Testis (tissue), 2 donors: ENCODE results near the gene COL3A1.

Experiments used
- POLR2A ChIP-seq: fragments of 450-650 bp; IDR thresholded peaks from one replicate; pipeline ENCODE4 v1.6.1; 2017; ENCODE audit warnings: antibody characterized with exemption, mild to moderate bottlenecking, moderate library complexity
- TF ChIP-seq, protein P1 (sequence below), 3 experiments: fragments of 450-650 bp in 2 of 3; fragments of 200-600 bp in 1 of 3; sonication (generic) in 1 of 3; IDR thresholded peaks; one replicate each; pipeline ENCODE4 v1.5.1; 2016 to 2019; ENCODE audit warnings: antibody characterized with exemption in 3 of 3, mild to moderate bottlenecking in 2 of 3, moderate library complexity in 1 of 3

DNA sequence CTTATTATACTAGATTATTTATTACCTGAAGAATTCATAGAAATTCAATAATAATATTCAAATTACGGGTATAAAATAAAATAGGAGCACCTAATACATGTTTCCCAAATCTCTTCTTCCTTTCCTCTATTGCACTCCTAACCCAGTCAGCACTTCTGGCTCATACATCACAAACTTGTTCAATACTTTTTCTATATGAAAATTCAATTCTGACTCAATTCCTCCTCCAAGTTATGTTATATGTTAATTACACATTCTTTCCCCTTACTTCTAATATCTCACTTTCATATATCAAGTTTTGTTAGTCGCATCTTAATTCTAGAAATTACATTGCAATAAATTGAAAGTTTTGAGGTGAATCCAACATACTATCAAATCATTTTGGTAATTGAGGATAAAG lies 17.9 kb upstream of the COL3A1 start:
- TF ChIP-seq, protein P1, sequence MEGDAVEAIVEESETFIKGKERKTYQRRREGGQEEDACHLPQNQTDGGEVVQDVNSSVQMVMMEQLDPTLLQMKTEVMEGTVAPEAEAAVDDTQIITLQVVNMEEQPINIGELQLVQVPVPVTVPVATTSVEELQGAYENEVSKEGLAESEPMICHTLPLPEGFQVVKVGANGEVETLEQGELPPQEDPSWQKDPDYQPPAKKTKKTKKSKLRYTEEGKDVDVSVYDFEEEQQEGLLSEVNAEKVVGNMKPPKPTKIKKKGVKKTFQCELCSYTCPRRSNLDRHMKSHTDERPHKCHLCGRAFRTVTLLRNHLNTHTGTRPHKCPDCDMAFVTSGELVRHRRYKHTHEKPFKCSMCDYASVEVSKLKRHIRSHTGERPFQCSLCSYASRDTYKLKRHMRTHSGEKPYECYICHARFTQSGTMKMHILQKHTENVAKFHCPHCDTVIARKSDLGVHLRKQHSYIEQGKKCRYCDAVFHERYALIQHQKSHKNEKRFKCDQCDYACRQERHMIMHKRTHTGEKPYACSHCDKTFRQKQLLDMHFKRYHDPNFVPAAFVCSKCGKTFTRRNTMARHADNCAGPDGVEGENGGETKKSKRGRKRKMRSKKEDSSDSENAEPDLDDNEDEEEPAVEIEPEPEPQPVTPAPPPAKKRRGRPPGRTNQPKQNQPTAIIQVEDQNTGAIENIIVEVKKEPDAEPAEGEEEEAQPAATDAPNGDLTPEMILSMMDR (IDR thresholded peaks at IDR 0.05), result no peak
- TF ChIP-seq POLR2A, result no peak
